HCT116 (cell line): ENCODE measurements around the gene UBE3C.

ENCODE experiments used
- EGR1 ChIP-seq: IDR thresholded peaks from 2 replicates; pipeline ENCODE4 v1.6.1; 2012; ENCODE audit warnings: low read depth
- ELF1 ChIP-seq: IDR thresholded peaks from 2 replicates; pipeline ENCODE4 v1.6.1; 2012; ENCODE audit warnings: low read depth, borderline replicate concordance
- EZH2 ChIP-seq: fragments of 200-600 bp; sonication (generic); IDR thresholded peaks from 2 replicates; pipeline ENCODE4 v1.6.1; 2017; ENCODE audit warnings: antibody characterized with exemption, mixed run types
- POLR2A ChIP-seq: IDR thresholded peaks from 2 replicates; pipeline ENCODE4 v1.7.0; 2011; ENCODE audit warnings: borderline replicate concordance; ENCODE audit not compliant: insufficient read depth, insufficient read length; ENCODE audit errors: extremely low read depth
- POLR2AphosphoS5 ChIP-seq: IDR thresholded peaks from 2 replicates; pipeline ENCODE4 v1.6.1; 2011; ENCODE audit warnings: mild to moderate bottlenecking, low read depth, low read length, moderate library complexity
- SIN3A ChIP-seq: IDR thresholded peaks from 2 replicates; pipeline ENCODE4 v1.6.1; 2012; ENCODE audit warnings: low read depth
- SP1 ChIP-seq: IDR thresholded peaks from 2 replicates; pipeline ENCODE4 v1.6.1; 2012; ENCODE audit warnings: low read depth
- TCF7L2 ChIP-seq: IDR thresholded peaks from 2 replicates; pipeline ENCODE4 v1.7.0; 2011; ENCODE audit warnings: borderline replicate concordance, inconsistent platforms; ENCODE audit not compliant: insufficient read depth, insufficient read length; ENCODE audit errors: extremely low read depth
- YY1 ChIP-seq: IDR thresholded peaks from 2 replicates; pipeline ENCODE4 v1.6.1; 2011; ENCODE audit warnings: low read length, low read depth, moderate library complexity, mild to moderate bottlenecking; ENCODE audit not compliant: insufficient replicate concordance; ENCODE audit errors: extremely low read depth
- ZFX ChIP-seq: fragments of 450-650 bp; IDR thresholded peaks from 2 replicates; pipeline ENCODE4 v1.6.1; 2017
- TF ChIP-seq, protein P1 (sequence below), 3 experiments: fragments of 200-600 bp in 1 of 3; sonication (generic) in 1 of 3; IDR thresholded peaks in 2 of 3; conservative IDR thresholded peaks in 1 of 3; 2 replicates each; pipeline ENCODE4 v1.5.1; 2012 to 2017; ENCODE audit warnings: low read depth in 2 of 3, low read length in 2 of 3, antibody characterized with exemption in 1 of 3, borderline replicate concordance in 1 of 3, control low read depth in 1 of 3, mild to moderate bottlenecking in 1 of 3, mixed read lengths in 1 of 3, mixed run types in 1 of 3, moderate library complexity in 1 of 3; ENCODE audit not compliant: insufficient read depth in 1 of 3
- TF ChIP-seq, protein P2 (sequence below): IDR thresholded peaks from 2 replicates; pipeline ENCODE4 v1.6.1; 2012
- TF ChIP-seq, protein P3 (sequence below): IDR thresholded peaks from 2 replicates; pipeline ENCODE4 v1.6.1; 2012; ENCODE audit warnings: low read depth

DNA sequence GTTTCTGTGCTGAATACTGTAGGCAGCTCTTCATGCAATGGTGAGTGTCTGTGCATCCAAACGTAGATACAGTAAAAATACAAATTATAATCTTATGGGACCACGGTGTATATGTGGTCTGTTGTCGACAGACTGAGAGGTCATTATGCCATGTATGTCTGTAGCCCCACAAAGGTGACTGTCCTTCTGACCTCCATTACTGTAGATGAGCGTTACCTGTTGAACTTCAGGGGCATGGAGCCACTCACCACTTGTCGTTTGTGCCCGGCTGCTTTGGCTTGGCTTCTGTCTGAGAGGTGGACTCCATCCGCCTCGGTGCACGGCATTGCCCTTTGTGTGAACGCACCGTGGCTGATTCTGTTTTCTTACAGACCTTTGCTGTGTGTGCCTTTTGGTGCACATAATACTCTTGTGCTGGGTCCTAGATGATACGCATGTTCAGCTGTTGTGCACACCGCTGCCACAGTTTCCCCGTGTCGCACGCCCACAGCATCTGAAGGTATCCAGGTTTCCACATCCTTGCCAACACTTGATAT, 2.9 kb downstream of the UBE3C start:
- no peak for TF ChIP-seq YY1
- no peak for TF ChIP-seq POLR2AphosphoS5
- TF ChIP-seq, protein P1, sequence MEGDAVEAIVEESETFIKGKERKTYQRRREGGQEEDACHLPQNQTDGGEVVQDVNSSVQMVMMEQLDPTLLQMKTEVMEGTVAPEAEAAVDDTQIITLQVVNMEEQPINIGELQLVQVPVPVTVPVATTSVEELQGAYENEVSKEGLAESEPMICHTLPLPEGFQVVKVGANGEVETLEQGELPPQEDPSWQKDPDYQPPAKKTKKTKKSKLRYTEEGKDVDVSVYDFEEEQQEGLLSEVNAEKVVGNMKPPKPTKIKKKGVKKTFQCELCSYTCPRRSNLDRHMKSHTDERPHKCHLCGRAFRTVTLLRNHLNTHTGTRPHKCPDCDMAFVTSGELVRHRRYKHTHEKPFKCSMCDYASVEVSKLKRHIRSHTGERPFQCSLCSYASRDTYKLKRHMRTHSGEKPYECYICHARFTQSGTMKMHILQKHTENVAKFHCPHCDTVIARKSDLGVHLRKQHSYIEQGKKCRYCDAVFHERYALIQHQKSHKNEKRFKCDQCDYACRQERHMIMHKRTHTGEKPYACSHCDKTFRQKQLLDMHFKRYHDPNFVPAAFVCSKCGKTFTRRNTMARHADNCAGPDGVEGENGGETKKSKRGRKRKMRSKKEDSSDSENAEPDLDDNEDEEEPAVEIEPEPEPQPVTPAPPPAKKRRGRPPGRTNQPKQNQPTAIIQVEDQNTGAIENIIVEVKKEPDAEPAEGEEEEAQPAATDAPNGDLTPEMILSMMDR (IDR thresholded peaks at IDR 0.05 in 2 of 3, conservative IDR thresholded peaks at IDR 0.05 in 1 of 3; ENCODE audit: borderline replicate concordance in 1 of 3, insufficient read depth in 1 of 3, low read depth in 2 of 3, low read length in 2 of 3): no peak
- no peak for TF ChIP-seq EZH2
- TF ChIP-seq, protein P2, sequence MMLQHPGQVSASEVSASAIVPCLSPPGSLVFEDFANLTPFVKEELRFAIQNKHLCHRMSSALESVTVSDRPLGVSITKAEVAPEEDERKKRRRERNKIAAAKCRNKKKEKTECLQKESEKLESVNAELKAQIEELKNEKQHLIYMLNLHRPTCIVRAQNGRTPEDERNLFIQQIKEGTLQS: no peak
- no peak for TF ChIP-seq POLR2A
- no peak for TF ChIP-seq TCF7L2
- no peak for TF ChIP-seq SIN3A
- TF ChIP-seq EGR1: no peak
- TF ChIP-seq ZFX: no peak
- no peak for TF ChIP-seq ELF1
- no peak for TF ChIP-seq SP1
- TF ChIP-seq, protein P3, sequence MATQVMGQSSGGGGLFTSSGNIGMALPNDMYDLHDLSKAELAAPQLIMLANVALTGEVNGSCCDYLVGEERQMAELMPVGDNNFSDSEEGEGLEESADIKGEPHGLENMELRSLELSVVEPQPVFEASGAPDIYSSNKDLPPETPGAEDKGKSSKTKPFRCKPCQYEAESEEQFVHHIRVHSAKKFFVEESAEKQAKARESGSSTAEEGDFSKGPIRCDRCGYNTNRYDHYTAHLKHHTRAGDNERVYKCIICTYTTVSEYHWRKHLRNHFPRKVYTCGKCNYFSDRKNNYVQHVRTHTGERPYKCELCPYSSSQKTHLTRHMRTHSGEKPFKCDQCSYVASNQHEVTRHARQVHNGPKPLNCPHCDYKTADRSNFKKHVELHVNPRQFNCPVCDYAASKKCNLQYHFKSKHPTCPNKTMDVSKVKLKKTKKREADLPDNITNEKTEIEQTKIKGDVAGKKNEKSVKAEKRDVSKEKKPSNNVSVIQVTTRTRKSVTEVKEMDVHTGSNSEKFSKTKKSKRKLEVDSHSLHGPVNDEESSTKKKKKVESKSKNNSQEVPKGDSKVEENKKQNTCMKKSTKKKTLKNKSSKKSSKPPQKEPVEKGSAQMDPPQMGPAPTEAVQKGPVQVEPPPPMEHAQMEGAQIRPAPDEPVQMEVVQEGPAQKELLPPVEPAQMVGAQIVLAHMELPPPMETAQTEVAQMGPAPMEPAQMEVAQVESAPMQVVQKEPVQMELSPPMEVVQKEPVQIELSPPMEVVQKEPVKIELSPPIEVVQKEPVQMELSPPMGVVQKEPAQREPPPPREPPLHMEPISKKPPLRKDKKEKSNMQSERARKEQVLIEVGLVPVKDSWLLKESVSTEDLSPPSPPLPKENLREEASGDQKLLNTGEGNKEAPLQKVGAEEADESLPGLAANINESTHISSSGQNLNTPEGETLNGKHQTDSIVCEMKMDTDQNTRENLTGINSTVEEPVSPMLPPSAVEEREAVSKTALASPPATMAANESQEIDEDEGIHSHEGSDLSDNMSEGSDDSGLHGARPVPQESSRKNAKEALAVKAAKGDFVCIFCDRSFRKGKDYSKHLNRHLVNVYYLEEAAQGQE: no peak
